CD1c-positive myeloid dendritic cell (primary cell): ENCODE data around the gene PBX2.
"Not testable (repeated sequence)": the region's sequence is repeated elsewhere in the genome, so short reads cannot be mapped to it uniquely, and the experiment has no call there.

Experiments
- DNase-seq: peaks from one replicate; pipeline ENCODE4 v3.0.0-alpha.2; 2016; ENCODE audit errors: extremely low spot score

Gene PBX2

DNA sequence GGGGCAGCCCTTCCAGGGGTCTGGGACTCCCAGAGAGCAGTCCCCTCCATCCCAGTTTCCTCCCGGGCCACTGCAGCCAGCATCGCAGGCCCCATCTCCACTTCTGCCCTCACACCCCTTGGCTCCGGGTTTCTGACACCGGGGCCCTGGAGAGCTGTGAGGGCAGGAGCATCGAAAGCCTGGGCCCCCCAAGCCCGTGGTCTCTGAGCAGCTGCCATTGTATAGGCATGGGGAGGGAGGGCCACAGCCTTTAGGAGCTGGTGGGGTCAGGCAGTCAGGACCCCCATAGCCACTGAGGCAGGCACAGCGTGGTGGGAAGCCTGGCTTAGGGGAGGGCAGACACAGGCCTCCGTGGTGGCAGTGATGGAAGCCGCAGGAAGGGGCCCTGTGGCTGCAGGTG, 12.2 kb upstream of the PBX2 start:
- no peak for DNase-seq

DNA sequence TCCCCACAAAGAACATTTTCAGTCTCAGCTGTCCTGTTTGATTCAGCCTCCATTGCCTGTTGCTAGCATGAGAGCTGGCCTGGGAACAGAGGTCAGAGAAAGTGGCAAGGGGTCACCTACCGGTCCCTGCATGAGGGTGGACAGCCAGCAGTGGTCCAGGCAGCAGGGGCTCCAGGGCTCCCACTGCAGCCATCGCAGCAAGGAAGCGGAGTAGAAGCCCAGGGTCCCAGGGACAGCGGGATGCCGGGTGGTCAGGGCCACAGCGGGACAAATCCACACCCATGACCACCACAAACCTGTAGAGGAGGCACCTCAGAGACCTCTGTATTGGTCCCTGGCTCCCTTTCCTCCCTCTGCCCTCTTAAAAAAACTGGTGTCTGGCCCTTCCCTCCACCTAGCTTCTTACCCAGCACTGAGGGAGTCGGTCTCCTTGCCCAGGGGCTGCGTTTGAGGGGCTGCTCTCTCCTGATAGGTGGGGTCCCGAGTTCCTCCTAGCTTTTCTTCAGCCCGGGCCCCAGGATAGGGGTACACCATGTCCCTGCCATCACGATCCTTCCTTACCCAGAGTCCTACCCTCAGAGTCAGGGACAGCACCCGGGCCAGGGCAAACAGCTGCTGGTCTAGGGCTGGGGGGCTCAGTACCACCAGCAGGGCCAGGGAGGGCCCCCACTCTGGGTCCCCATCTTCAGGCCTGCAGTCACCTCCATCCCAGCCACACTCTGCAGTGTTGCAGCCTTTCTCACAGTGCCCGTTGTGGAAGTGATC, 10.9 kb upstream of the PBX2 start:
- no peak for DNase-seq

DNA sequence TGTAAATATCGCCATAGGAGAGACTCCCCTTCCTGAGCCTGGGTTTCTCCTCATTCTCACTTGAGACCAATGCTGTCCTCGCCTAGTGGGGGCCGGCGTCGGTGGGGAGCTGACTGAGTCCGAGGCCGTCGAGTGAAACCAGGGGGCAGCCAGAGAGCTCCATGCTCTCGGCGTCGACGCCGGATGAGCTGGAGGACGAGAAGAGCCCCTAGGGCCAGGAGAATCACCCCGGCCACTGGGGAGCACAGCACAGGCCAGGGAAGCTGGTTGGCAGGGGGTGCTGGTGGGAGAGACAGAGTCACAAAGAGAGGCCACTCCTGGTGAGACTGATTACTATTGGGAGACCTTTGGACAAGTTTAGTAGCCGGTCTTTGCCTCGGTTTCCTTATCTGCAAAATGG, 8.9 kb upstream of the PBX2 start:
- DNase-seq: no peak

DNA sequence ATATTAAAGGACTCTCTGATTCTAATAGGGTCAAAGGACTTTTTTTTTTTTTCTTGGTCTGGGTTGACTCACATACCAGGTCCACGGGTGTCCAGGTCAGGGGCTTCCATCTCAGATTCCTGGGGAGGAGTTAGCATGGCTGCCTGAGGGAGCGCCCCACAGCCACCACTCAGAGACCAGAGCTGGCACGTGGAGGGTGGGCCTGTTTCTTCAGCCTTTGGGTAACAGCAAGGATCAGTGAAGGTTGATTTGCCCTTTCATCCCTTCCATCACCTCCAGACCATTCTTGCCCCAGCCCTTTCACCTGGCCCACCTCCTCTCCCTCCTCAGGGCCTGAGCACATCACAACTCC, 8.3 kb upstream of the PBX2 start:
- no peak for DNase-seq

DNA sequence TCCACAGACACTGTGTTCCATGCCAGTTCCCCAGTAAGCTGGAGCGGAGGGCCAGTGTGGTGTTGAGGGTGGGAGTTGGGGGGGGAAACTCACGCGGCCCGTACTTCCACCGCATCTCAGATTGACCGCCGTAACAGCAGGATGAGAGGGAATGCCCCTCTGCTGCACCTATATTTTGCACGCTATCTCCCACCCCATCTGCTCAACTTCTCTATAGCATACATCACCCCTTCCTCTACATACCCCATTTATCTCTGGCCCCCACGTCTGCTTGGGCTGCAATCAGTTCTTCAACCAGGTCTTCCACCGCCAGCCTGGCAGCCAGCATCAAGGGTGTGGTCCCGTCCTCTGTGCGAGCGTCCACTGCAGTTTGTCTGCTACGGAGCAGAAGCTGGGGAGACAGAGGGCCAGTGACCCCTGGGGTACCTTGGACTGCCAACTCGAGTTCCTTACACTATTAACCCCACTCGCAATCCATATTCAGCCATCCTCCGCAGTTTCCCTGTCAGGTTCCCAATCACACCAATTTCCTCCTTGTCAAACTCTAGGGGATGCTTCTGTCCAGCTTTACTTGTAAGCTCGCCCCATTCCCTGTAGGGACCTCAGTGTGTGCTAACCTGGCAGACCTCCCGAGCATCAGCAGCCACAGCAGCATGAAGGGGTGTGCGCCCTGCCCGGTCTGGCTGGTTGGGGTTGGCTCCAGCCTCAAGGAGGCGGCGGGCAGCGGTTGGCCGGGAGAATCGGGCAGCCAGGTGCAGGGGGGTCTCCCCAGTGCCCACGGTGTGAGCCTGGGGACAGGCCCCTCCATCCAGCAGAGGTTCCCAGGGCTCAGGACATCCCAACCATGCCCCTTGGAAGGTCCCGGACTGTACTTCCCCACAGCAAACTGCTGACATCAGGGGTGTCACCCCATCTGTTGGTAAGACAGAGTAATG, 6.9 kb upstream of the PBX2 start:
- peak; percentile 50 for DNase-seq

DNA sequence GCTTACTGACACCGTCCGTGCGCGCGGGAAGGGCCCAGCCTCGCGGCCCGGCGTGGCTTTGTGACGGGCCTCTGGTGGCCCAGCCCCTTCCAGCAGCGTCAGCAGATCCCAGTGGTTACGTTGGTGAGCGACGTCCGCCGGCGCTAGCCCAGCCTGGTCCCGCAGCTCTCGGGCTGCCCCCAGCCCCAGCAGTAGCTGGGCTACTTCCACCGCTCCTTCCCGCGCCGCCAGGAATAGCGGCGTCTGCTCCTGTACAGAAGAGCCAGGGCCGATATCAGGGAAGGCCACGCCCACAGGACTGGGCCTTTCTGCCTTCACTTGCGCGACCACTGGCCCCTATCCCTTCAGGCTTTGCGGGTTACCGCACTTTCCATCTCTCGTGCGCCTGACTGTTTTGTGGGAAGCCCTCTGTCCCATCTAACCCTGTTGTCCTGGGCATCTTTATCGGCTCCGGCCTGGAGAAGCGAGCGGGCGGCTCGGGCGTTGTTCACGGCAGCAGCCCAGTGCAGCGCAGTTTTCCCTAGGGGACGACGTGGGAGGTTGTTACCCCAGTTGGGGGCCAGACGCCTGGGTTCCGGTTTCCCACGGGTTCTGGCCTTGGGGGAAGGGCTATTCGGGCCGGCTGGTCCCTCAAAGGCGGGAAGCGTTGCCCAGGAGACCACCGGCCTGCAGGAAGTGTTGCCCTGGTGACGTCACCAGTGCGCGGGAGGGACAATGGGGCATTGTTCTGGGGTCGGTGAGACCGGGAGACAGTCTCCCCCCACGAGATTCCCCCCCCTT, 6.1 kb upstream of the PBX2 start:
- DNase-seq: peak; percentile 65

DNA sequence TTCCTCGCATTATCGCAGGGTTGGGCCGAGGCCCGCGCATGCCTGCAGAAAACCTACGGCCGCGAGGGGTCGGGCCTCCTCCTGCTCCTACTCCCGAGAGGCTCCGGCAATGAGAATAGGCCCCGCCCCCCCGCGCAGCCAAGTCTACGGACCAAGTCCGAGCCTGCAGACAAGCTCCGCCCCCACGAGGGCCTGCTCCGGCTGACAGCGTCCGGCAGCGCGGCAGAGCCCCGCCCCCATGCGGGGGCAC, 5.6 kb upstream of the PBX2 start:
- peak; percentile 100 for DNase-seq

DNA sequence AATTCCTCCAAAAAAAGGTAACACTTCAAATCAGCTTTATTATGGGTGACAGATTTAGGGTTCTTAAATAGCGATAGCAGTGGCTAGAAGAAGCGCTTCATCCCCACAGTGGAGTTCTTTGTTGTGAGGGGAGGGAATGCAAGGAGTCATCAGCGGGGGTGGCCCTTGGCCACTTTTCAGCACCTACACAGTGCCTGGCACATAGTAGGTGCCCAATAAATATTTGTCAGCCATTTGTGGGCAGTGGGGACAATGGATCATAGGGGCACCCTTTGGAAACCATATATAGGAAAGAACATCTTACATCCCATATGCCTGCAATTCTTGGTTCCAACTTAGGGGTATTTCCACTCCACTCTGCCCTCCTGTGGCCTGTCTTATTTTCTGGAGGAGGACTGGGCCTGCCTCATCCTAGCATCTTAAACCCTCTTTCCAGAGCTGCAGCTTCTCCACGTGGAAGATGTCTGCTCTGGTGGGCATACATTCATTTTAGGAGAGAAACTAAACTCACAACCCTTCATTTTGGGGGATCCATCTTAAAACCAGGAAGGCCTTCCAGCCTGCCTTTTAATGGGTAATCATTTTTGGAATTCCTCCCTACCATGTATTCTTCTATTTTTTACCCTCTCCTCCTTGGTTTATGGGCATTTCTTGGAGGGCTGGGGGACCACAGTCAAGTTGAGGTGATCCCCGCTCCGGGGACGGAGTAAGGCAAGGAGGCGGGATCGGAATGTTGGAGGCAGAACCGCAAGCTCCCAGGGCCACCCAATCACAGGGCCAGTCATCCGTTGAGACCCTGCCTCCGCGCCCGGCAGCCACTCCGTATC, 5.0 kb upstream of the PBX2 start:
- peak; percentile 70 for DNase-seq

DNA sequence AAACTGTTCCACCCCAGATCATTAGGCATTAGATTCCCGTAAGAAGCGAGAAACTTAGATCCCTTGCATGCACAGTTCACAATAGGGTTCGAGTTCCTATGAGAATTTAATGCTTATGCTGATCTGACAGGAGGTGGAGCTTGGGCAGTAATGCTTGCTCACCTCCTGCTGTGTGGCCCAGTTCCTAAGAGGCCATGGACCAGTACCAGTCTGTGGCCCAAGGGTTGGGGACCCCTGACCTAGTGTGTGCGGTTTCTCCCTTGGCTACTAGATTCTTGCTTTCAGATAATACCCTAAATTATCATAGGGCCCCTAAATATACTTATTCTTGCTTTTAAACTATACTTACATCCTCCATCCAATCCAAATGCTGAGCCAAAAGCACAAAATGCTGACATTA, 4.4 kb upstream of the PBX2 start:
- no peak for DNase-seq

DNA sequence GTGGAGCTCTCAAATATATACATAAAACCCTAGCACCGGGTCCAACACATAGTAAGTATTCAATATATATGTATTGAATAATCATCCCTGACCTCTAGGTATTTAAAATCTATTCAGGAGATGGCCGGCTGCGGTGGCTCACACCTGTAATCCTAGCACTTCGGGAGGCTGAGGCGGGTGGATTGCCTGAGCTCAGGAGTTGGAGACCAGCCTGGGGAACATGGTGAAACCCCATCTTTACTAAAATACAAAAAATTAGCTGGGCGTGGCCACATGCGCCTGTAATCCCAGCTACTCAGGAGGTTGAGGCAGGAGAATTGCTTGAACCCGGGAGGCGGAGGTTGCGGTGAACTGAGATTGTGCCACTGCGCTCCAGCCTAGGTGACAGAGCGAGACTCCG, 3.1 kb upstream of the PBX2 start:
- DNase-seq: not testable (repeated sequence)

DNA sequence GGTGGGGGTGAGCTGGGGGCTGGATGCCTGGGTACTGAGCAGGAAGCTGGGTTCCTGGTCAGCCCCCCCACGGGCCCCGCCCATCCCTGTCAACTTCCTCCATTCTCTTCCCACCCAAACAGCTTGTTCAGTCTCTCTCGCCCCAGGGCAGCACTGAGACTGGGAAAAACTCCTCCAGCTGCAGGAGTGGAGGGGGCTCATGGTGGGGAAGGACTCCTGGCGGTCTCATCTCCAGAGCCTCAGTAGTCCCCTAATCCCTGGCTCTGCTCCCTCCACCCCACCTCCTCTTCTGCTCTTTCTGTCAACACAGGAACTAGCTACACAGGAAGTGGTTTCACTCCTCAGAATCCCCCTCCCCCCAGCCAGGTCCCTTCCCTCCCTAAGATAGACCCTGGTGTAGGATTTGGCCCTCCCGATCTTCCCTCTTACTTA, 2.6 kb upstream of the PBX2 start, which contains the start of gene GPSM3:
GPSM3 (minus strand) TSS at position 36 of the 432 bp plus-strand sequence. CDS start 130 bp downstream, outside the sequence.
- peak; percentile 65 for DNase-seq

DNA sequence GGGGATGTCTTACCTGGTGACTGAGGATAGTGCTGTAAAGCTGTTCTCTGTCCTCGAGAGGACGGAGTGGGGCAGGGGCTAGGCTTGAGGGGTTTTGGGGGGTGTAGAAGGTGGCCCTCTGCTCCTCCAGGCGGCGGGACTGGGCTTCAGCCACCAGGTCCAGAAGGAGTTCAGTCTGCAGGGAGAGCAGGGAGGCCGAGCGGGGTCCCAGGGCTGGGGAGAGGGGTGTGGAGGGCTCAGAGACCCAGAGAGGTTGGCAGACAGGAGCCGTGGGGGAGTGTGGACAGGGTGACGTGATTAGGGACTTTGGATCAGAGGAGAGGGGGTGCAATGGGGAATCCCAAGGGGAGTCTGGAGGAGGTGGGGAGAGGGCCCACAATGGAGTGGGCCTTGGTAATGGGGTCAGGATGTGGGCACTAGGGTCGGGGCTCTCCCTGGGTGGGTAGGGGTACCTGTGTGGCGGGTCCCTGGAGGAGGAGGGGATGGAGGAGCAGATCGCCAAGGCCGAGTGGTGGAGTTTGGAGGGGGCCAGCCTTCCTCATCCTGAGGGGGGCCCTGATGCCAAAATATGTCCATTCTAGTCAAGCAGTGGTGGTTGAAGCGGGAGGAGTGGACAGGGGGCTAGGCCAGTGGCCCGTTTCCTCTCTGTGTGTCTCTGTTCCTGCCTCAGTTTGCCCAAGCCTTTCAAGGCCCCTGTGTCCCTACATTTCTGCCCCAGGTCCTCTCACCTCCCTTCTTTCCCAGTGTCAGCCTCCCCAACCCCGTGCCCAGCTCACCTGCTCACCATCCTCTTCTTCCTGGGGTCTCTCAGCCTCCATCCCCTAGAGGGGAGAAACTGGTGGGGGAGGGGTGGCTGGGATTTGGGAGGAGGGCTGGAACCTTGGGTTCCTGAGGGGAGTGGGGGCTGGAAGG, 1.9 kb upstream of the PBX2 start:
- no peak for DNase-seq

DNA sequence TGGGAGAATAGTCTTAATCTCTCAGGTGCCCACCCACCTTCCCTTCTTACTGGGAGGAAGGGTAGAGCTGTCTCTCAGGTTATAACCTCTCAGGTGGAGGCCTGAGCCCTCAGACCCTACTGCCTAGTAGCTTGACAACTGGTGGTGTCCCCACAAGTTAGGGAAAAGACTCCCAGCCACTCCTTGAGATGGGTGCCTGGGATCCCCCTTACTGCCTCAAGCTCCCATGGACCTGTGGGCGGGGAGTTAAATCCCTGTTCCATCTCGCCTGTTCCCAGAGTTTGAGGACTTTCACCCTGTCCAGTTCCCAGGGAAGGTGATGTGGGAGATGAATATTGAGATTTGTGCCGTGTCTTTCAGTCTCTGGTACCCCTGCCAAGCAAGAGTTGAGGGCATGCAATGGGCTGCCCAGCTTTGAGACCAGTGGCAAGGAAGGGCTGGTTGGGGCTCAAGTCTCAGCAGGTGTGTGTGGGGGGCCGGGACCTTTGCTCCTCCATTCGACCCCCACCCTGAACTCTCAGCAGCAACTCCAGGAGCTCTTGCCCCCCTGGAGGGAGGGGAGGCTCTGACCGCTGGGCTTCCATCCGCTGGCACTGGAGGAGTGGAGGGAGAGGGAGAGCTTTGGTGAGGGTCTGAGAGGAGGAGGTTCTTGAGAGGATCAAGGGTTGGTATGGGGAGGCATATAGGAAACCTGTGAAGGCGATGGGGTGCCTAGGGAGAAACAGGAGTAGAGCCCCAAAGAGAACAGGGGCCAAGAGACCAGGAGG, 1.1 kb upstream of the PBX2 start:
- no peak for DNase-seq

DNA sequence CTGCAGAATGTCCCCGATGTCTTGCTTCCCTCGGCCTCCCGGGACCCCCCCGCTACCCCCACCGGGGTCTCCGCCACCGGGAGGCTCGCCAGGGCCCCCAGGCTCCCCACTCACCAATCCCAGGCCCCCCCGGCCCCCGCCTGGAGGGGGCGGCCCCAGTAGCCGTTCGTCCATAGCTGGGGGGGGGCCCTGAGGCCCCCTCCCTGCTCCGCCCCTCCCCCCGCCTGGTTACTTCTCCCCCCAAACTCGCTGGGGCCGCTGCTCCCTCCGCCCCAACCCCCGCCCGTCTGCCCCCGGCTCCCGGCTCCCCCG, 304 bp downstream of the PBX2 start:
- no peak for DNase-seq

DNA sequence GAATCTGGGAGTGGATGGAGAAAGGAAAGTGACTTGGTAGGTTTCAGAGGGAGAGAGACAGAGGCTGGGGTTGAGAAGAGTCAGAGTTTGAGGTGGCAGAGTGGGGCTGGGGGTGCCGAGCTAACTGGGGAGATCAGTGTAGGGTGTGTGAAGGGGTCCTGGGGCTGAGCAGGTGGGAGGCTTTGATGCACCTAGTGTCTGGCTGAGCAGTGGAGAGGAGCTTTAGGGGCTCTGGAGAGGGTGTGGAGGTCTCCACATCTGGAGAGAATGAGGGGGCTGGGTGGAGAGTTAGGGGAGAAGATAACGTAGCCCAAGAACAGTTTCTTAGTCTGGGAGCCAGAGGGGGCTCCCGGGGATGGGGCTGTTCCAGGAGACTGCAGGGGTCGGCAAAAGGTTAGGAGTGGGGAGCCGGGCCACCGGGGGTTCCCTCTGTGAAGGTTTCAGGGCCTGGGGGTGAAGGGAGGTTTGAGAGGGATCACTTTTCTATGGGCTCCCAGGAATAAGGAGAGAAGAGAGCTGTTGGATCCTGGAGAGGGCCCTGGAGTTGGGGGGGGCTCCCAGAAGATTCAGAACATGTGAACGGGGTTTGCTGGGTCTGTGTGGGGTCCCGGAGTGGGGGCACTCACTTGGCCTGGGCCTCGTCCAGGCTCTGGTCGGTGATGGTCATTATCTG, 797 bp downstream of the PBX2 start:
- no peak for DNase-seq

DNA sequence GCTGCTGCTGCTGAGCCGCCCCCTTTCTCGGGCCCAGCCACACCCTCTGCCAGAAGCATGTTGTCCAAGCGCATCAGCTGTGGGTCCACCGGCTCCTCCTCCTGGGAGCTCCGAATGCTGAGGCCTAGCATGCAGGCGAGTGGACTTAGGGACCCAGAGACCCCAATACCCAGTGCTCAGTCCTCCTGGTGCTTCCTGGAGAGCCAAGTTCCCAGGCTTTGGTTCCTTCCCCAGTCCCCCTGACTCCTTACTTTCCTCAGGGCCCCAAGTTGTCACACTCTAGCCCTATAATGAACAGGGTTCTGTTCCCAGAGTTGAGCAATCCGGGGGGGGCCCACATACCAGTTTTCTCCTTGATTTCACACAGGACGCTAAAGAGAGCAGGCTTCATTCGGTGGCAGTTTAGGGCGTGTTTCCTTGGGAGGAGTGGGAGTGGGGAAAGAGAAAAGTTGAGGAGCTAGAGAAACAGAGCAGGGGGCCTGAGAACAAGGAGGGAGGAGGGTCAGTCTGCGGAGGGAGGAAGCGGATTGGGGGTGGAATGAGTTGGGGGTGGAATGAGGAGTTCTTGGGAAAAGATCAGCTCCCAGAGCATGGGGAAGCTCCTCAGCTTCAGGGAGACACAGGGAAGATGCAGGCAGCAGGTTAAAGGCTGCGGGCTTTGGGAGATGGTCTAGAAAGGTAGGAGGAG, 1.5 kb downstream of the PBX2 start:
- no peak for DNase-seq

DNA sequence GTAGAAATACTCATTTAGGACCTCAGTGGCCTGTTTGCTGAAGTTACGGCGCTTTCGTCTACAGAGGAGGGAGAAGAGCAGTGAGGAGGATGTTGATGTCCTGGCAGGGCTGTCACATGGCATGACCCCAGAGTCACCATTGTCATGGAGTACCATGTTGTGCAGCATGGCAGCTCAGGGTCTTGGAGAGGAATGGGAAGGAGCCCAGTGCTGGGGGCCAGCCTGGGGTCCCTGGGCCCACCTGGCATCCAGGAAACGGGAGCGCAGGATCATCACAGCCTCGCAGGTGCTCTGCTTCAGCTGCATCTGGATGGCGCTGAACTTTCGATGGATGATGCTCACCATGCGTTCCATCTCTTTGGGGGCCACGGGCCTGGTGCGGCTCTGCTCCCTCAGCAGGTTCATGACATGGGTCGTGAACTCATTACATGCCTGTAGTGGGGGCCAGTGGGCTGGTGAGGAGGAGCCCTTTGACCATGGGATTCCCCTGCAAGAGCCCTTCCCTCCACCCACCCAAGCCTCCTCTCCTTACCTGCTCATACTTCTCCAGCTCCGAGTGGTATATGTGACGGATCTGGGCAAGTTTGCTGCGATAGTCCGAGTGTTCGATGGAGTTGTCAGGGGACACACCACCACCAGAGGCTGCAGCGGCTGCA, 2.1 kb downstream of the PBX2 start:
- DNase-seq: not testable (repeated sequence)

DNA sequence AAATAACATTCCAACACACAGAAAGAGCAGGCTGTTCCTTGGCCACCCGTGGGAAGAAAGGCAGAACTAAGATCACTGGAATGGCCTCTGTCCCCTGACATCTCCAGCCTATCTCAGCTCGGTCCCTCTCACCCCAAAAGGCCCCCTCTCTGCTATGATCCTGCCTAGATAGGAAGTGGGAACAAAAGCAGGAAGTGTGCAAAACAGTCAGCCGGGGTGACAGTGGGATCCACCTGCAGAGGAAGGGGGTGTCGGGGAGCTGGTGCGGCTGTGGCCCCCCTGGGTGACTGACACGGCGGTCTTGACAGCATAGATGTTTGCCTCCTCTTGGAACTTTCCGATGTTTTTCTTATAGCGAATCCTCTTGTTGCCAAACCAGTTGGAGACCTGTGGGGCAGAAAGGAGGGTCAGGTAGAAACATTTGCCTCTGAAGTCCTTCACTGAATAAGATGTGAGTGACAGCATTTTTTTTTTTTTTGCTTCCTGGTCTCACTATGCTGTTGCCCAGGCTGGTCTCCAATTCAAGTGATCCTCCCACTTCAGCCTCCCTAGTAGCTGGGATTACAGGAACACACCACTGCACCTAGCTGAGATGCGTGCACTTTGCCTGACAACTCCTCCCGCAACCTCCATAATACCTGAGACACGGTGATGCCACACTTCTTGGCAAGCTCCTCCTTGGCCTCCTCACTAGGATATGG, 2.8 kb downstream of the PBX2 start:
- peak; percentile 48 for DNase-seq
